Activated T-helper 1 cell treated with anti-CD3 and anti-CD28 coated beads, Interleukin-2, amount 50 U/mL, for 16 hours (primary cell): ENCODE data around the gene UBE2G2.
"Not testable (repeated sequence)": the region's sequence is repeated elsewhere in the genome, so short reads cannot be mapped to it uniquely, and the experiment has no call there.

Source experiments
- DNase-seq, 2 donors: peaks; one replicate each; pipeline ENCODE4 v3.0.0-alpha.2; 2020; ENCODE audit warnings: low read depth in 1 of 2, low spot score in 1 of 2

Gene UBE2G2

GRCh38 chr21:44836666-44837471 lies 35.2 kb upstream of the UBE2G2 start:
- DNase-seq: no peak

DNA sequence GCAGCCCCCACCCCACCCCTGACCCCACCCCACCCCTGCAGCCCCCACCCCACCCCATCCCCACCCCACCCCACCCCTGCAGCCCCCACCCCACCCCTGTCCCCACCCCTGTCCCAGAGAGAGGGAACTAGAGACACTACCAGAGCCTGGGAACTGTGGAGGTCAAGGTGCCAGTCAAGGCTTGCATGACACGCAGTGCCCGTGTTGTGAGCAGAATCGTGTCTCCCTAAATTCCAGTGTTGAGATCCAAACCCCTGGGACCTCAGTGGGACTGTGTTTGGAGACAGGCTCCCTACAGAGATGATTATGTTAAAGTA lies 34.7 kb upstream of the UBE2G2 start:
- DNase-seq: no peak

GRCh38 chr21:44835647-44835973 lies 34.0 kb upstream of the UBE2G2 start:
- no peak for DNase-seq

GRCh38 chr21:44834951-44835646 lies 33.5 kb upstream of the UBE2G2 start:
- no peak for DNase-seq

DNA sequence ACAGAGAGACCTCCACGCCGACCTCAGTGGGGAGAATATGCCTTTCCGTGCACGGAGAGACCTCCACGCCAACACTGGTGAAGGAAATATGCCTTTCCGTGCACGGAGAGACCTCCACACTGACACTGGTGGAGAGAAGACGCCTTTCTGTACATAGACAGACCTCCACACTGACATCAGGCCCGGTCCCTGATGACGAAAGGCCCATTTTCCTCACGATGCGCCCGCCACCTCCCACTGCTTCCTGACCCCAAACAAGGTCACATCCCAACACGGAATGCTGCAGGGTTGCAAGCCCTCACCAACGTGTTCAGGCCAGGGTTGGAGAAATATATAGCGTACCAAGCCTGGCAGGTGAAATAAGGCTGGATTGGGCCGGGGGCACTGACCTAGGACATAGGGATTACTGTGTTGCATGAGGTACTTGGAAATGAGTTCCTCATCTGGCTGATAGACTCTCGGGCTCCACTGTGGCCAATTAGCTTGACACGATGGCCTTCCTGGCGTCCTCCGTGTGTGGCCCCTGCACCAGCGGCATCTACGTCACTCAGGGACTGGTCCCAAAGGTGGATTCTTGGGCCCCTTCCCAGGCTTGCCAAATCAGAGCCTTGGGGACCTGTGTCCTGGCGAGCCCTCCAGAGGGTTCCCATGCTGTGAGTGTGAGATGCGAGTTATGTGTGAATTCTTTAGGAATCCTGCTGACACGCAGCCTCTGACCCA lies 32.8 kb upstream of the UBE2G2 start:
- no peak for DNase-seq

- DNase-seq: no peak
Observed at GRCh38 chr21:44833663-44834062, 32.0 kb upstream of the UBE2G2 start.

DNA sequence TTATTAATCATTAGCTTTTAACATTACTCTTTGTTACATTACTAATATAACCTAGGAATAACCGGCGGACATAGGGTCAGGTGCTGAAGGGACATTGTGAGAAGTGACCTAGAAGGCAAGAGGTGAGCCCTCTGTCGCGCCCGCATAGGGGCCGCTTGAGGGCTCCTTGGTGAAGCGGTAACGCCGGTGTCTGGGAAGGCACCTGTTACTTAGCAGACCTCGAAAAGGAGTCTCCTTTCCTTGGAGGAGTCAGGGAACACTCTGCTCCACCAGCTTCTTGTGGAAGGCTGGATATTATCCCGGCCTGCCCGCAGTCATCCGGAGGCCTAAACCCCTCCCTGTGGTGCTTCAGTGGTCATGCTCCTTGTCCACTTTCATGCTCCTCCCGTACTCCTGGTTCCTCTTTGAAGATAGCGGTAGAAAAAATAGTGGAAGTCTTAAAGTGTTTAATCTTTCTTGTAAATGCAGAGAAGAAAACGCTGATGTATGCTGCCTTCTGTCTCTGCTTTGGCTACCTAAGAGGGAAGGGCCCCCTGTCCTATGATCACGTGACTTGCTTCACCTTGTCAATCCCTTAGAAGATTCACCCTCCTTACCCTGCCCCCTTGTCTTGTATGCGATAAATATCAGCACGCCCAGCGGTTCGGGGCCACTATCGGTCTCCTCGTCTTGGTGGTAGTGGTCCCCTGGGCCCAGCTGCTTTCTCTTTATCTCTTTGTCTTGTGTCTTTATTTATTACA lies 31.1 kb upstream of the UBE2G2 start:
- DNase-seq: not testable (repeated sequence)

DNA sequence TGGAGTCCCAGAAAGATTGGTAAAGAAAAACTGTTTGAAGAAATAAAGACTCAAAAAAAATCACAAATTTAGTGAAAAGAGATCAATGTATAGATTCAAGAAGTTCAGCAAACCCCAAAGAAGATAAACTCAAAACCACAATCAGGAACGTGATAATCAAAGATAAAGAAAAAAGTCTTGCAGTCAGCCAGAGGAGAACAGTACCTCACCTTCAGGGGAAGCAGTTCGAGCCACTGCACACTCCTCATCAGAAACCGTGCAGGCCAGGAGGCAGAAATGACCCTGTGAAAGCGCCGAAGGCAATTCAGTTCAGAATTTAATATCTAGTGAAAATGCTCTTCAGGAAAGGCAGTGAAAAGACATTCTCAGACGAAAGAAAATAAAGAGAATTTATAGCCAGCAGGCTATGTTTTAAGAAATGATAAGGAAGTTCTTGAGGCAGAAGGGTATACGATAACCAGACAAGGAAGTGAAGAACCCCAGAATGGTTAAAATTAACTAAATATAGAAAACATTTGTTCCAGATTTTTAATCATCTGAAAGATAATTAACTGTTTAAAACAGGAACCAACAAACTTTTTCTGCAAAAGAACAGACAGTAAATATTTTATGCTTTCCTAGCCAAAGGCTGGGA lies 29.7 kb upstream of the UBE2G2 start:
- DNase-seq: no peak

GRCh38 chr21:44829507-44830092 lies 28.0 kb upstream of the UBE2G2 start:
- no peak for DNase-seq

DNA sequence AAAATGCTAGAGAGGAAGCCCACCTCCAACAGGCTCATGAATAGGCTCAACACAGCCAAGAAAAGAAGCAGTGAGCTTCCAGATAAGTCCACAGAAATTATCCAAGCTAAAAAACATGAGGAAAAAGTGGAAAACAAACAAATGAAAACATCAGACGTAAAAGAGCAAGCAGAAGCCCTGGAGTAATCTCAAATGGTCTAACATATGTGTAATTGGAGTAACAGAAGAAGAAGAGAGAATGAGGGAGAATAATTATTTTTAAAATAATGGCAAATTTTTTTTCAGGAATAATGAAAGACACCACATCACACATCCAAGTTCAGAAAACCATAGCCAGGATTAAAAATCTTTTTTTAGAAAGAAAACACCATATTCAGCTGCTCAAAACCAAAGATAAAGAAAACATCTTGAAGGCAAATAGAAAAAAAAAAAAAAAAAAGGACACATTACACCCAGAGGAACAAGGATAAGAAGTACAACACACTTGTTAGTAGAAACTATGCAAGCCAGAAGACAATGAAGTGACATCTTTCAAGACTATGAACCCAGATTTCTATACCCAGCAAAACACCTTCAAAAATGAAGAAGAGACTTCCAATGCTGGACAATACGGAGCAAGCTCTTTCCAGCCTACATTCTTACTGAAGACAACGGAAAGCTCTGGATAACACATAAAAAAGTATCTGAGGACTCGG lies 26.9 kb upstream of the UBE2G2 start:
- DNase-seq: no peak

DNA sequence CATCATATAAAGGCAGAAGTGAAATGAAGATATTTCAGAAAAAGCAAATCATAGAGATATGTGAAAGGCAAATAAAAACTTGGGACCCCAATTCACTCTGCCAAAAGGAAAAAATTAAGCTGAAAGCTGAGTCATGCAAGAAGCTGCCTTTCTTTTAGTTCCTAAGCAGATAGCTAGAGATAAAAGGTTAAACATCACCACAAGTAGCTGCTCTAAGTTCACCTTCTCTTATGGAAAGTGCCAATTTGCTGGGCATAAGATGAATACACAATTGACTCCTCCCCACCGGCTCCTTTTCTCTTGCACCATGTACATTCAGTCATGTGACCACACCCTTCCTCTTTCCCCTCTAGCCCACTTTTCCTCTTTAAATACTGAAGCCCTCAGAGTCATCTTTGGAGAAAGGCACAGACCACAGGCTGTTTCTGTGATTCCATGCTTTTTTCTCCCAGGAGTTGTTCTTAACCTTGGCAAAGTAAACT lies 21.6 kb upstream of the UBE2G2 start:
- DNase-seq: no peak

DNA sequence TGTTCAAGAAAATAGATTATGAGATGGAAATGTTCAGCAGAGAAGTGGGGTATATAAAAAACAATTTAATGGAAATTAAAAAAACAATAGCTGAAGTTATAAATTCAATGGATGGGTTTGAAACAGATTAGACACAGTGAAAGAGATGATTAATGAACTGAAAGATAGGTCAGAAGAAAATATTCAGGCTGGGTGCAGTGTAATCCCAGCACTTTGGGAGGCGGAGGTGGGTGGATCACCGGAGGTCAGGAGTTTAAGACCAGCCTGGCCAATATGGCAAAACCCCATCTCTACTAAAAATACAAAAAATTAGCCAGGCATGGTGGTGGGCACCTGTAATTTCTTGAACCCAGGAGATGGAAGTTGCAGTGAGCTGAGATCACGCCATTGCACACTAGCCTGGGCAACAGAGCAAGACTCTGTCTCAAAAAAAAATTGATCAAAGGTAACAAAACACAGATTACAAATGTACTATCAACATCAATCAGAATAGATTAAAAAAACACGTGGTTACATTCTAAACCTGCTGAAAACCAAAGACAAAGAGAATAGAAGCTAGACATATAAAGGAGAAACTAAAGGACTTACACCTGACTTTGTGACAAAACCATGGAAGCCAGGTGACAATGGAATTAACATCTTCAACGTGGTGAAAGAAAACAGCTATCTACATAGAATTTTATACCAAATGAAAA lies 21.0 kb upstream of the UBE2G2 start:
- DNase-seq: no peak

- no peak for DNase-seq
Observed at GRCh38 chr21:44820851-44821250, 19.2 kb upstream of the UBE2G2 start.

DNA sequence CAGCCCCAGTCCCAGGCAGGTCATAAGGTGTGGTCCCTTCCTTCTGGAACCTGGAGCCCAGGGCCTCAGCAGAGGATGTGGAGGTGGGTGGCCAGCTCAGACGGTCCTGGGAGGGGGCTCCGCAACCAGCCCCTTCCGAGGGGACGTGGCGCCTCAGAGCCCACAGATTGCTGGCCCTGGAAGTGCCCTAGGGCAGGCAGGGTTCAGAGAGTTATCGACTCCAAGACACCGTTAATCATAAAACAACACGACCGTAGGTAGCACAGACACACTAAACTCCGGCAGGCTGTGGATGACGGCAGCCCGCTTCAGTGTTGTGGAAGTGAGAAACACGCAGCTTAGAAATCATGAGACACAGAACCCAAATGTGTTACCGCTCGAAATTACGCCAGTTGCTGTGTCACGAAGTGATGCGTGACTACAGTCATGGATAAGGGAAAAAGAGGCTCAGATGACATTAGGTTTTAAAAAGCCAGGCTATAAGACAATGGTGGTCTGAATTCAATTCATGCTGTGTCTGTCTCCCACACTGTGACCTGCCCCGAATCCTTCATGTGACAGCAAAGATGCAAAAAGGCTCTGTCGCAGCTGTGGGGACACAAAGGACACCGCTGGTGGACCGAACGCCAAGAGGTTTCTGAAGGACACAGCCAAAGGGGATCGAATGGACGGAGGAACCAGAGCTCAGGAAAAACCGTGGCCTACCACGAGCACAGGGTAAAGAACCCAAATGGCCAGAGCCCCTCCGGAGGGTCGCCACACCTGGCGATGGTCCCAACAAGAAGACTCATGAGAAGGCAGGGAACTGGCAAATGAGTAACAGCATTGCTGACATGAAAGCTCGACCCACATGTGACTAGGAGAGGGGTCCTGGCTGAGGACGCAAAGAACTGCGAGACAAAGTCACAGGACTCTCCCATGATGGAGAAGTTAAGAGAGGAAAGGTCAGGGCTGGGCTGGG lies 17.9 kb upstream of the UBE2G2 start:
- no peak for DNase-seq

GRCh38 chr21:44818640-44819011 lies 17.0 kb upstream of the UBE2G2 start:
- no peak for DNase-seq

GRCh38 chr21:44817914-44818639 lies 16.5 kb upstream of the UBE2G2 start, which contains the start of gene SUMO3:
Gene SUMO3 (minus strand): TSS chr21:44818062. CDS start chr21:44817968, 94 bp downstream.
- peak; percentile 59 to 81 for DNase-seq

- peak; percentile 89 to 90 for DNase-seq
Observed at GRCh38 chr21:44817506-44817880, 15.9 kb upstream of the UBE2G2 start.
